Measurements from ENCODE around the gene ZFP91. TPM values are rescaled to one million over a fixed set of nuclear protein-coding genes. Genes with fewer than 3 reads are reported as not detected.

ZFP91 gene
- total RNA-seq, 1 experiment from 2014 or later = 58.6 TPM

GRCh38 chr11:58613228-58613627, 34.4 kb downstream of the ZFP91 start:
- peaks cover 33% of the 10 kb centered on the region for H3K79me2 ChIP-seq (ENCODE audit: insufficient read depth, low read length)
- ChIA-PET CTCF (interaction anchor here (1.4 kb wide), 1 partner anchor 15 kb away, joined by 3 read pairs; no protein-coding TSS in a partner anchor), POLR2A (no interaction called here), RAD21 (ENCODE audit: low non-redundant PET in 1 of 2, low total read pairs in 2 of 2, uncharacterized antibody in 2 of 2, unreplicated experiment in 2 of 2) (no interaction called here)
- H3K27me3 ChIP-seq (ENCODE audit: insufficient read depth, low read length) = no peaks in the 10 kb centered on the region
- BruUV-seq (replicated peaks) = no TSS peak
- H3K9me2 ChIP-seq (ENCODE audit: insufficient read depth) = no peaks in the 10 kb centered on the region
- H3K27ac ChIP-seq (ENCODE audit: low read depth, low read length) = no peak overlapping the region
- intact Hi-C loops (cut with micrococcal nuclease) = no loop called here
- no peak overlapping the region for H2AFZ ChIP-seq (ENCODE audit: low read depth, low read length, poor library complexity, severe bottlenecking)
- no peak for ATAC-seq
- no peaks in the 10 kb centered on the region for H3K9me3 ChIP-seq (ENCODE audit: control insufficient read depth in 1 of 2, insufficient read depth in 1 of 2, low read depth in 1 of 2, low read length in 2 of 2)
- no peak overlapping the region for H3K9ac ChIP-seq (ENCODE audit: low read length)
- H3K4me3 ChIP-seq (replicated peaks in 1 of 2; ENCODE audit: low read depth in 1 of 2, low read length in 2 of 2) = no peak overlapping the region
- H3K4me2 ChIP-seq (ENCODE audit: low read length) = no peak overlapping the region
- no peaks in the 10 kb centered on the region for H3K4me1 ChIP-seq (ENCODE audit: control insufficient read depth in 1 of 2, insufficient read depth in 2 of 2, low read length in 2 of 2)
- TF ChIP-seq POLR2AphosphoS5 (IDR thresholded peaks at IDR 0.05; ENCODE audit: low read depth, low read length) (no peak), EZH2phosphoT487 (IDR thresholded peaks at IDR 0.05; ENCODE audit: borderline replicate concordance) (no peak), RAD21 (IDR thresholded peaks at IDR 0.05; ENCODE audit: low read depth) (no peak), YY1 (IDR thresholded peaks at IDR 0.05; ENCODE audit: extremely low read depth, insufficient replicate concordance, low read depth, low read length) (no peak), CBX3 (IDR thresholded peaks at IDR 0.05; ENCODE audit: low read depth) (no peak), EGR1 (IDR thresholded peaks at IDR 0.05; ENCODE audit: low read depth) (no peak), MAX (IDR thresholded peaks at IDR 0.05) (no peak), SIN3A (IDR thresholded peaks at IDR 0.05; ENCODE audit: low read depth) (no peak), CEBPB (IDR thresholded peaks at IDR 0.05; ENCODE audit: low read depth) (no peak), EZH2 (IDR thresholded peaks at IDR 0.05) (no peak), TCF7L2 (IDR thresholded peaks at IDR 0.05; ENCODE audit: borderline replicate concordance, extremely low read depth, insufficient read depth, insufficient read length) (no peak), SRF (IDR thresholded peaks at IDR 0.05; ENCODE audit: low read depth) (no peak), ATF3 (IDR thresholded peaks at IDR 0.05) (no peak), REST (IDR thresholded peaks at IDR 0.05; ENCODE audit: low read depth) (no peak), CTCF (IDR thresholded peaks at IDR 0.05 in 2 of 3, conservative IDR thresholded peaks at IDR 0.05 in 1 of 3; ENCODE audit: borderline replicate concordance in 1 of 3, insufficient read depth in 1 of 3, low read depth in 2 of 3, low read length in 2 of 3) (no peak), POLR2A (IDR thresholded peaks at IDR 0.05; ENCODE audit: borderline replicate concordance, extremely low read depth, insufficient read depth, insufficient read length) (no peak)
- no peak for DNase-seq (ENCODE audit: low read depth, low spot score)
- H3K36me3 ChIP-seq (ENCODE audit: control insufficient read depth in 1 of 2, insufficient read depth in 2 of 2, low read length in 2 of 2) = peaks cover 58 to 76% of the 10 kb centered on the region in 2 experiments
- peaks cover 8% of the 10 kb centered on the region; the same call in 1 of the 2 replicates for H4K20me1 ChIP-seq (ENCODE audit: insufficient read depth)
